Measurements from ENCODE around the gene APIP. TPM values are rescaled to one million over a fixed set of nuclear protein-coding genes. Genes with fewer than 3 reads are reported as not detected.

Gene APIP
- total RNA-seq, 1 experiment from 2014 or later, result 28.1 TPM

- no peak for DNase-seq (ENCODE audit: low read depth)
Observed at GRCh38 chr11:34887260-34887659, 28.9 kb downstream of the APIP start.

- DNase-seq (ENCODE audit: low read depth), result no peak
Observed at GRCh38 chr11:34886609-34887008, 29.6 kb downstream of the APIP start.

- no peak for DNase-seq (ENCODE audit: low read depth)
Observed at GRCh38 chr11:34881900-34882299, 34.3 kb downstream of the APIP start.

GRCh38 chr11:34877375-34877975 is 38.7 kb downstream of the APIP start:
- no peak for DNase-seq (ENCODE audit: low read depth)

- DNase-seq (ENCODE audit: low read depth), result no peak
Observed at GRCh38 chr11:34874202-34874601, 42.0 kb downstream of the APIP start.

GRCh38 chr11:34870548-34871196 is 45.5 kb downstream of the APIP start:
- DNase-seq (ENCODE audit: low read depth), result no peak

GRCh38 chr11:34869425-34869824 is 46.8 kb downstream of the APIP start:
- no peak for DNase-seq (ENCODE audit: low read depth)

- DNase-seq (ENCODE audit: low read depth), result no peak
Observed at GRCh38 chr11:34866375-34866774, 49.8 kb downstream of the APIP start.

GRCh38 chr11:34865261-34865660 is 50.9 kb downstream of the APIP start:
- no peak for DNase-seq (ENCODE audit: low read depth)

GRCh38 chr11:34864424-34864823 is 51.8 kb downstream of the APIP start:
- no peak for DNase-seq (ENCODE audit: low read depth)

GRCh38 chr11:34863048-34863447 is 53.1 kb downstream of the APIP start:
- no peak for DNase-seq (ENCODE audit: low read depth)

GRCh38 chr11:34860518-34860917 is 55.7 kb downstream of the APIP start:
- no peak for DNase-seq (ENCODE audit: low read depth)

GRCh38 chr11:34860034-34860433 is 56.1 kb downstream of the APIP start:
- DNase-seq (ENCODE audit: low read depth), result no peak

- no peak for DNase-seq (ENCODE audit: low read depth)
Observed at GRCh38 chr11:34859496-34859895, 56.7 kb downstream of the APIP start.

- DNase-seq (ENCODE audit: low read depth), result no peak
Observed at GRCh38 chr11:34857463-34857862, 58.7 kb downstream of the APIP start.

GRCh38 chr11:34856251-34856650 is 59.9 kb downstream of the APIP start:
- no peak for DNase-seq (ENCODE audit: low read depth)

- peak; percentile 8 for DNase-seq (ENCODE audit: low read depth)
Observed at GRCh38 chr11:34855754-34856095, 60.5 kb downstream of the APIP start.

GRCh38 chr11:34855021-34855753 is 61.0 kb downstream of the APIP start:
- DNase-seq (ENCODE audit: low read depth), result no peak

- DNase-seq (ENCODE audit: low read depth), result no peak
Observed at GRCh38 chr11:34851916-34852315, 64.3 kb downstream of the APIP start.

- DNase-seq (ENCODE audit: low read depth), result no peak
Observed at GRCh38 chr11:34850334-34850733, 65.8 kb downstream of the APIP start.

GRCh38 chr11:34846467-34846866 is 69.7 kb downstream of the APIP start:
- DNase-seq (ENCODE audit: low read depth), result peak; percentile 35

- no peak for DNase-seq (ENCODE audit: low read depth)
Observed at GRCh38 chr11:34844463-34845112, 71.6 kb downstream of the APIP start.

- DNase-seq (ENCODE audit: low read depth), result no peak
Observed at GRCh38 chr11:34843271-34843670, 72.9 kb downstream of the APIP start.

Measured in LHCN-M2 (cell line).